ENCODE results near the gene SYNE3. TPM values are rescaled to one million over a fixed set of nuclear protein-coding genes. Genes with fewer than 3 reads are reported as not detected.

The SYNE3 gene
- total and polyA plus RNA-seq, 4 donors, result 0.47 to 9.0 (median 4.7) TPM

DNA sequence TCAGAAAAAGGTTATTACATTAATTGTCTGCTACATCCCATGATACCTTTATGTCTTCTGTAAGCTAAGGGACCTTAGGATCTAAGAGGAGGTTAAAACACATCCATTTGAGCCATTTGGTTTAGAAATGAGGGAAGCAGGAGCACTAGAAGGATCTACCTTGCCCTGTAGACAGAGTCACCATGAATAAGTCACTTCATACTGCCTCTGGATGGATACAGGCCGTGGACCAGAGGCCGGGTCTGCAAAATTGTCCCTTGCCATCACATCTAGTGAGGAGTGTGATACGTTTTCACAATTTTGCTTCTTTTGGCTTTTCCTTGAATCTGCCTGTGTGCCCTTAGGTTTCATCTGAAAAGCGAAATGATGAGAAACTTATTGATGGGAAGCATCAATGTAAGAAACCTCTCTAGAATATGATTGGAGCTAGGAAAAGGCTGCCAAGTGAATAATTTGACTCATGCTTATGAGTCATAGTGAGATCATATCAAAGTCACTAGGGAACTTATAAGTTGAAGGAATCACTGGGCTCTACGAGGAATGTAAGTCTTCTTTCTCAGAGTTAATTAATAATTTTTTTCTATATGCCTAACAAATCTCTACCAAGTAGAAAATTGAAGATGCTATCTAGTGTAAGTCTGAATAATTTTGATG lies 29.2 kb upstream of the SYNE3 start:
- no peaks in the 10 kb centered on the region for H3K27me3 ChIP-seq (ENCODE audit: control insufficient read depth in 4 of 4, insufficient read depth in 4 of 4, low read length in 3 of 4)
- peaks cover 0 to 12% (median 3%) of the 10 kb centered on the region in 4 donors for H3K36me3 ChIP-seq (ENCODE audit: control insufficient read depth in 4 of 4, insufficient read depth in 3 of 4, low read depth in 1 of 4, low read length in 3 of 4)
- H3K4me3 ChIP-seq (ENCODE audit: low read depth in 1 of 3, low read length in 3 of 3), result no peak overlapping the region

GRCh38 chr14:95544588-95544987 lies 28.1 kb upstream of the SYNE3 start:
- no peak for TF ChIP-seq HNF4A (conservative IDR thresholded peaks at IDR 0.05)
- no peak for TF ChIP-seq SP1 (IDR thresholded peaks at IDR 0.05)
- TF ChIP-seq, protein P1, sequence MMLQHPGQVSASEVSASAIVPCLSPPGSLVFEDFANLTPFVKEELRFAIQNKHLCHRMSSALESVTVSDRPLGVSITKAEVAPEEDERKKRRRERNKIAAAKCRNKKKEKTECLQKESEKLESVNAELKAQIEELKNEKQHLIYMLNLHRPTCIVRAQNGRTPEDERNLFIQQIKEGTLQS (IDR thresholded peaks at IDR 0.05), result no peak
- TF ChIP-seq YY1 (IDR thresholded peaks at IDR 0.05), result no peak
- TF ChIP-seq ZBTB33 (IDR thresholded peaks at IDR 0.05), result no peak
- no peak for TF ChIP-seq GABPA (IDR thresholded peaks at IDR 0.05 in 1 of 2, conservative IDR thresholded peaks at IDR 0.05 in 1 of 2)
- no peak for TF ChIP-seq MAX (IDR thresholded peaks at IDR 0.05)
- TF ChIP-seq EGR1 (IDR thresholded peaks at IDR 0.05; ENCODE audit: low read depth in 2 of 2), result no peak
- no peak for TF ChIP-seq NR2F2 (IDR thresholded peaks at IDR 0.05)
- Histone ChIP-seq H3K27me3 (ENCODE audit: control insufficient read depth in 4 of 4, insufficient read depth in 4 of 4, low read length in 3 of 4) (no peaks in the 10 kb centered on the region), H3K9me3 (ENCODE audit: control insufficient read depth in 4 of 4, low read length in 3 of 4) (no peaks in the 10 kb centered on the region), H3K36me3 (ENCODE audit: control insufficient read depth in 4 of 4, insufficient read depth in 3 of 4, low read depth in 1 of 4, low read length in 3 of 4) (peaks cover 0 to 12% (median 3%) of the 10 kb centered on the region in 4 donors), H3K27ac (ENCODE audit: low read depth in 1 of 2, low read length in 2 of 2) (no peak overlapping the region), H3K4me1 (ENCODE audit: control insufficient read depth in 4 of 4, insufficient read depth in 4 of 4, low read length in 3 of 4) (peaks cover 3 to 36% (median 20%) of the 10 kb centered on the region in 4 donors), H3K9ac (ENCODE audit: low read depth in 1 of 2, low read length in 2 of 2) (no peak overlapping the region), H3K4me3 (ENCODE audit: low read depth in 1 of 3, low read length in 3 of 3) (no peak overlapping the region)
- 94% methylated on average over 8 of the region's 8 CpGs for WGBS
- DNase-seq (ENCODE audit: low spot score), result peak; percentile 80

More for the DNA sequence above, 29.2 kb upstream of the SYNE3 start:
- TF ChIP-seq SP1 (IDR thresholded peaks at IDR 0.05), result no peak
- no peak for TF ChIP-seq HNF4A (conservative IDR thresholded peaks at IDR 0.05)
- no peak for TF ChIP-seq JUND (IDR thresholded peaks at IDR 0.05)
- TF ChIP-seq EGR1 (IDR thresholded peaks at IDR 0.05; ENCODE audit: low read depth in 2 of 2), result no peak
- TF ChIP-seq YY1 (IDR thresholded peaks at IDR 0.05), result no peak
- no peak for TF ChIP-seq REST (IDR thresholded peaks at IDR 0.05)
- TF ChIP-seq, protein P1 (IDR thresholded peaks at IDR 0.05), result no peak
- TF ChIP-seq RAD21 (IDR thresholded peaks at IDR 0.05), result no peak
- TF ChIP-seq MAX (IDR thresholded peaks at IDR 0.05), result no peak
- no peak for TF ChIP-seq RXRA (IDR thresholded peaks at IDR 0.05)
- no peak for TF ChIP-seq FOXA2 (IDR thresholded peaks at IDR 0.05)
- 93% methylated on average over 5 of the region's 5 CpGs for WGBS
- Histone ChIP-seq H3K9me3 (ENCODE audit: control insufficient read depth in 4 of 4, low read length in 3 of 4) (no peaks in the 10 kb centered on the region), H3K9ac (ENCODE audit: low read depth in 1 of 2, low read length in 2 of 2) (no peak overlapping the region), H3K27ac (ENCODE audit: low read depth in 1 of 2, low read length in 2 of 2) (no peak overlapping the region), H3K4me1 (ENCODE audit: control insufficient read depth in 4 of 4, insufficient read depth in 4 of 4, low read length in 3 of 4) (peaks cover 0 to 35% (median 18%) of the 10 kb centered on the region in 4 donors)
- DNase-seq (ENCODE audit: low spot score), result no peak

All from liver (tissue), 9 donors.